WTC11 (cell line): ENCODE measurements around the gene NLRX1. TPM values are rescaled to one million over a fixed set of nuclear protein-coding genes. Genes with fewer than 3 reads are reported as not detected.
"Not testable (repeated sequence)": the region's sequence is repeated elsewhere in the genome, so short reads cannot be mapped to it uniquely, and the experiment has no call there.

Experiments
- ATAC-seq: fragments of 200-7000 bp; cut with Tn5 transposase; 2 replicates; pipeline ENCODE4 v1.10.0; 2021; ENCODE audit warnings: mild to moderate bottlenecking, moderate library complexity
- CTCF ChIA-PET: fragments of 300-600 bp; sonication (Branson Sonifier 250); formaldehyde crosslinking; loops from one replicate; lab custom pipeline; 2021; ENCODE audit warnings: antibody characterized with exemption; lab: Charles Lee
- POLR2A ChIA-PET: fragments of 350-600 bp; sonication (Branson Sonifier 250); formaldehyde crosslinking; loops from one replicate; lab custom pipeline; 2021; ENCODE audit warnings: antibody characterized with exemption; lab: Charles Lee
- DNase-seq: peaks from one replicate; pipeline ENCODE4 v3.0.0; 2021; ENCODE audit warnings: low spot score
- H3K27ac Mint-ChIP-seq: 2 replicates; pipeline ENCODE4 v1.8.0; 2021; ENCODE audit warnings: mixed read lengths
- H3K27me3 Mint-ChIP-seq: 2 replicates; pipeline ENCODE4 v1.8.0; 2021; ENCODE audit warnings: low read depth, mild to moderate bottlenecking, moderate library complexity, mixed read lengths
- H3K36me3 Mint-ChIP-seq: 2 replicates; pipeline ENCODE4 v1.8.0; 2021; ENCODE audit warnings: mixed read lengths
- H3K4me1 Mint-ChIP-seq: 2 replicates; pipeline ENCODE4 v1.8.0; 2022; ENCODE audit warnings: mixed read lengths
- H3K4me3 Mint-ChIP-seq: 2 replicates; pipeline ENCODE4 v1.8.0; 2021; ENCODE audit warnings: mild to moderate bottlenecking, moderate library complexity, mixed read lengths
- H3K9me3 Mint-ChIP-seq: 2 replicates; pipeline ENCODE4 v1.8.0; 2021; ENCODE audit warnings: mixed read lengths
- FOXP1 ChIP-seq: sonication (generic); formaldehyde crosslinking; IDR thresholded peaks from 2 replicates; pipeline ENCODE4 v1.8.0; 2022; ENCODE audit warnings: missing genetic modification reagents, mild to moderate bottlenecking, moderate library complexity, borderline replicate concordance
- GRHL2 ChIP-seq: fragments of 250-450 bp; sonication (Bioruptor Pico); IDR thresholded peaks from 2 replicates; pipeline ENCODE4 v1.8.0; 2022; ENCODE audit warnings: mild to moderate bottlenecking, moderate library complexity; ENCODE audit not compliant: insufficient replicate concordance, severe bottlenecking
- KAT7 ChIP-seq: sonication (generic); formaldehyde crosslinking; IDR thresholded peaks from 2 replicates; pipeline ENCODE4 v1.8.1; 2023; ENCODE audit warnings: missing genetic modification reagents, mild to moderate bottlenecking, borderline replicate concordance
- NFATC4 ChIP-seq: fragments of 250-450 bp; sonication (Bioruptor Pico); IDR thresholded peaks from 2 replicates; pipeline ENCODE4 v1.9.0; 2021; ENCODE audit warnings: mild to moderate bottlenecking
- NFE2L1 ChIP-seq: sonication (generic); formaldehyde crosslinking; IDR thresholded peaks from 2 replicates; pipeline ENCODE4 v1.8.1; 2023; ENCODE audit warnings: missing genetic modification reagents
- NR1H2 ChIP-seq: sonication (generic); formaldehyde crosslinking; IDR thresholded peaks from 2 replicates; pipeline ENCODE4 v1.9.0; 2021; ENCODE audit warnings: mild to moderate bottlenecking, moderate library complexity, missing genetic modification reagents
- OVOL2 ChIP-seq: fragments of 250-450 bp; sonication (Bioruptor Pico); IDR thresholded peaks from 2 replicates; pipeline ENCODE4 v1.9.0; 2021; ENCODE audit warnings: mild to moderate bottlenecking, borderline replicate concordance
- RELA ChIP-seq: sonication (generic); formaldehyde crosslinking; IDR thresholded peaks from 2 replicates; pipeline ENCODE4 v1.8.1; 2022; ENCODE audit warnings: missing genetic modification reagents, mild to moderate bottlenecking, borderline replicate concordance
- SMAD3 ChIP-seq: sonication (generic); formaldehyde crosslinking; IDR thresholded peaks from 2 replicates; pipeline ENCODE4 v1.8.0; 2022; ENCODE audit warnings: missing genetic modification reagents, mild to moderate bottlenecking, borderline replicate concordance
- SMAD4 ChIP-seq: sonication (generic); formaldehyde crosslinking; IDR thresholded peaks from 2 replicates; pipeline ENCODE4 v1.8.0; 2022; ENCODE audit warnings: mild to moderate bottlenecking, missing genetic modification reagents
- SOX15 ChIP-seq: fragments of 250-450 bp; sonication (Bioruptor Pico); IDR thresholded peaks from 2 replicates; pipeline ENCODE4 v1.9.0; 2021; ENCODE audit warnings: mild to moderate bottlenecking
- SP1 ChIP-seq: sonication (generic); formaldehyde crosslinking; conservative IDR thresholded peaks from 2 replicates; pipeline ENCODE4 v1.8.1; 2022; ENCODE audit warnings: missing genetic modification reagents
- TEAD4 ChIP-seq: sonication (generic); formaldehyde crosslinking; IDR thresholded peaks from 2 replicates; pipeline ENCODE4 v1.8.0; 2022; ENCODE audit warnings: mild to moderate bottlenecking, missing genetic modification reagents
- TP53 ChIP-seq: sonication (generic); formaldehyde crosslinking; IDR thresholded peaks from 2 replicates; pipeline ENCODE4 v1.8.1; 2023; ENCODE audit warnings: mild to moderate bottlenecking, missing genetic modification reagents
- ZNF232 ChIP-seq: sonication (generic); formaldehyde crosslinking; IDR thresholded peaks from 2 replicates; pipeline ENCODE4 v1.8.0; 2022; ENCODE audit warnings: mild to moderate bottlenecking, missing genetic modification reagents
- ZNF263 ChIP-seq: sonication (generic); formaldehyde crosslinking; IDR thresholded peaks from 2 replicates; pipeline ENCODE4 v1.8.1; 2022; ENCODE audit warnings: low read depth, mild to moderate bottlenecking, moderate library complexity, missing genetic modification reagents
- ZNF317 ChIP-seq: sonication (generic); formaldehyde crosslinking; IDR thresholded peaks from 2 replicates; pipeline ENCODE4 v1.8.1; 2023; ENCODE audit warnings: low read depth, mild to moderate bottlenecking, moderate library complexity, missing genetic modification reagents, borderline replicate concordance
- ZNF423 ChIP-seq: fragments of 250-450 bp; sonication (Bioruptor Pico); IDR thresholded peaks from 2 replicates; pipeline ENCODE4 v2.1.2; 2022; ENCODE audit warnings: mild to moderate bottlenecking, moderate library complexity
- total RNA-seq: library from RNA; stranded (reverse); gene quantifications from 3 replicates; pipeline ENCODE4 v1.2.3, GENCODE V29; 2021
- TF ChIP-seq, protein P1 (sequence below): sonication (generic); formaldehyde crosslinking; conservative IDR thresholded peaks from 2 replicates; pipeline ENCODE4 v1.8.1; 2022; ENCODE audit warnings: mild to moderate bottlenecking, missing genetic modification reagents
- TF ChIP-seq, protein P2 (sequence below): sonication (generic); formaldehyde crosslinking; IDR thresholded peaks from 2 replicates; pipeline ENCODE4 v1.8.1; 2023; ENCODE audit warnings: mild to moderate bottlenecking, moderate library complexity, missing genetic modification reagents
- TF ChIP-seq, protein P3 (sequence below): sonication (generic); formaldehyde crosslinking; IDR thresholded peaks from 2 replicates; pipeline ENCODE4 v1.8.0; 2022; ENCODE audit warnings: mild to moderate bottlenecking, missing genetic modification reagents
- TF ChIP-seq, protein P4 (sequence below): fragments of 250-450 bp; sonication (Bioruptor Pico); IDR thresholded peaks from 2 replicates; pipeline ENCODE4 v2.1.2; 2022; ENCODE audit warnings: mild to moderate bottlenecking, moderate library complexity
- TF ChIP-seq, protein P5 (sequence below): fragments of 250-450 bp; sonication (Bioruptor Pico); IDR thresholded peaks from 2 replicates; pipeline ENCODE4 v1.9.0; 2021; ENCODE audit warnings: mild to moderate bottlenecking

The NLRX1 gene
- total RNA-seq, 1 experiment from 2014 or later = 20.8 TPM

DNA sequence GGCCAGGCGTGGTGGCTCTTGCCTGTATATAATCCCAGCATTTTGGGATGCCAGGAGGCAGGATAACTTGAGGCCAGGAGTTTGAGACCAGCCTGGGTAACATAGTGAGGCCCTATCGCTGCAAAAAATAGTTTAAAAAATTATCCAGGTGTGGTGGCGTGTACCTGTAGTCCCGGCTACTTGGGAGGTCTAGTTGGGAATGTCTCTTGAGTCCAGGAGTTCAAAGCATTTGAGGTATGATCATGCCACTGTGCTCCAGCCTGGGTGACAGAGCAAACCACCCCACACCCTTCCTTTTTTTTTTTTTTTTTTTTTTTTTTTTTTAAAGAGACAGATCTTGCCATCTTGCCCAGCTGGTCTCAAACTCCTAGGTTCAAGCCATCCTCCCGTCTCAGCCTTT lies 54.4 kb downstream of the NLRX1 start (continued):
- TF ChIP-seq, protein P1, sequence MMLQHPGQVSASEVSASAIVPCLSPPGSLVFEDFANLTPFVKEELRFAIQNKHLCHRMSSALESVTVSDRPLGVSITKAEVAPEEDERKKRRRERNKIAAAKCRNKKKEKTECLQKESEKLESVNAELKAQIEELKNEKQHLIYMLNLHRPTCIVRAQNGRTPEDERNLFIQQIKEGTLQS (CRISPR knock-in tag) = no peak
- TF ChIP-seq NFE2L1 (CRISPR knock-in tag) (no peak), GRHL2 (no peak), ZNF317 (no peak)

DNA sequence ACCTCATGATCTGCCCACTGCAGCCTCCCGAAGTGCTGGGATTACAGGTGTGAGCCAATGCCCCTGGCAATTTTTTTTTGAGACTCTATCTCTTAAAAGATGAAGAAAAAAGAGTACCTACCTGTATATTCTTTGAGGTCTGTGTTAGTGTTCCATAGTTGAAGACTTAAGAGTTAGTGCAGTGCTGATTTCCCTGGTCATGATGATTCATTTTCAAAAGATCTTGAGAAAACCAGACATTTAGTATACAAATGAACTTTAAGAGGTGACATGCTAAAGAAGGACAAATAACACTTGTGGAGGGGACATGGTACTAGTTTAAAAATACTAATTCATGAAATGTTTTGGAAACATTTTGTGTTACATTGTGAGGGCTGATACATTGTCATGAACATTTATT lies 55.3 kb downstream of the NLRX1 start:
- no peak for DNase-seq
- TF ChIP-seq FOXP1 (CRISPR knock-in tag) (no peak), ZNF232 (no peak), NFATC4 (no peak), NR1H2 (CRISPR knock-in tag) (no peak), OVOL2 (CRISPR knock-in tag) (no peak)
- TF ChIP-seq, protein P2, sequence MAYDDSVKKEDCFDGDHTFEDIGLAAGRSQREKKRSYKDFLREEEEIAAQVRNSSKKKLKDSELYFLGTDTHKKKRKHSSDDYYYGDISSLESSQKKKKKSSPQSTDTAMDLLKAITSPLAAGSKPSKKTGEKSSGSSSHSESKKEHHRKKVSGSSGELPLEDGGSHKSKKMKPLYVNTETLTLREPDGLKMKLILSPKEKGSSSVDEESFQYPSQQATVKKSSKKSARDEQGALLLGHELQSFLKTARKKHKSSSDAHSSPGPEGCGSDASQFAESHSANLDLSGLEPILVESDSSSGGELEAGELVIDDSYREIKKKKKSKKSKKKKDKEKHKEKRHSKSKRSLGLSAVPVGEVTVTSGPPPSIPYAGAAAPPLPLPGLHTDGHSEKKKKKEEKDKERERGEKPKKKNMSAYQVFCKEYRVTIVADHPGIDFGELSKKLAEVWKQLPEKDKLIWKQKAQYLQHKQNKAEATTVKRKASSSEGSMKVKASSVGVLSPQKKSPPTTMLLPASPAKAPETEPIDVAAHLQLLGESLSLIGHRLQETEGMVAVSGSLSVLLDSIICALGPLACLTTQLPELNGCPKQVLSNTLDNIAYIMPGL = no peak
- H3K4me3 Mint-ChIP-seq = no peak overlapping the region
- no peak for ATAC-seq
- no peaks in the 10 kb centered on the region; the same call in 1 of the 2 replicates for H3K4me1 Mint-ChIP-seq
- peak overlapping the region; percentile 17; the same call in 1 of the 2 replicates for H3K27ac Mint-ChIP-seq
- H3K36me3 Mint-ChIP-seq = no peaks in the 10 kb centered on the region
- POLR2A ChIA-PET = no interaction called here
- no peaks in the 10 kb centered on the region for H3K9me3 Mint-ChIP-seq
- CTCF ChIA-PET = no interaction called here
- H3K27me3 Mint-ChIP-seq = no peaks in the 10 kb centered on the region

DNA sequence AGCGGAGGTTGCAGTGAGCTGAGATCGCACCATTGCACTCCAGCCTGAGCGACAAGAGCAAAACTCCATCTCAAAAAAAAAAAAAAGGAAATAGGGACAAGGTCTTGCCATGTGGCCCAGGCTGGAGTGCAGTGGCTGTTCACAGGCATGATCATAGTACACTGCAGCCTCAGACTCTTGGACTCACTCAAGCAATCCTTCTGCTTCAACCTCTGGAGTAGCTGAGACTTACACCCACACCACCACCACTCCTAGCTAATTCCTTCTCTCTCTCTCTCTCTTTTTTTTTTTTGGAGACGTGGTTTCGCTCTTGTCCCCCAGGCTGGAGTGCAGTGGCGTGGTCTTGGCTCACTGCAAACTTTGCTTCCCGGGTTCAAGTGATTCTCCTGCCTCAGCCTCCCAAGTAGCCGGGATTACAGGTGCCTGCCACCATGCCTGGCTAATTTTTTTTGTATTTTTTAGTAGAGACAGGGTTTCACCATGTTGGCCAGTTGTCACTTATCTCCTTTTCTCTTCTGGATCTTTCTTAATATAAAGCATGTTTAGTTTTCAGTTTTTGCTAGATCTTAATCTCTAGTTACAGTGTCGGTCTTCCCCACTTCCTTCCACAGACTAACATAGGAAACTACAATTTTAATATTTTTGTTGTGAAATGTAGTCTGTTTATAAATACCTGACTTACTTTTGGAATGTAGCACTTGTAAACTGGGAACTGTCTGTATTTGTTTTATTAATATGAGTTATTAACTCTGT lies 60.2 kb downstream of the NLRX1 start:
- ChIA-PET CTCF (interaction anchor here (0.6 to 0.9 kb wide), 2 partner anchors 14 to 23 kb away, joined by 4 to 5 read pairs; partner anchors contain the start of gene CBL), POLR2A (interaction anchor here (0.6 kb wide), 1 partner anchor 193 kb away, joined by 3 read pairs; no protein-coding TSS in a partner anchor)
- not testable (repeated sequence) for H3K9me3 Mint-ChIP-seq, H3K4me3 Mint-ChIP-seq, DNase-seq, H3K4me1 Mint-ChIP-seq, H3K27me3 Mint-ChIP-seq, ATAC-seq
- H3K36me3 Mint-ChIP-seq = peaks cover 12% of the 10 kb centered on the region
- peak overlapping the region; percentile 50 for H3K27ac Mint-ChIP-seq

DNA sequence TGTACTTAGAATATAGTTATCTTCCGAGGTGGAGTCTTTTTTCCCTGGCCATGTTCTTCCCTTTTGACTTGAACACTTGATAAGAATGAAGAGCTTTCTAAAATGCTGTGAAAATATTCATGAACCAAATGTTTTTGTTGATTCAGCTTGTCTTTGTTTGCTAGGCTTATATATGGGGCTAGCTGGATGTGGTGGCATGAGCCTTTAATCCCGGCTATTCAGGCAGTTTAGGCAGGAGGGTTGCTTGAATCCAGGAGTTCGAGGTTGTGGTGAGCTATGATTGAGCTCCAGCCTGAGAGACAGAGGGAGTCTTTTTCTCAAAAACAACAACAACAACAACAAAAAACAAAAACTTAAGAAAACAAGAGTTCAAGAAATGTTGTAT lies 60.8 kb downstream of the NLRX1 start:
- ChIA-PET POLR2A (no interaction called here), CTCF (interaction anchor here (0.9 to 1.3 kb wide), 2 partner anchors 23 to 78 kb away, joined by 3 to 5 read pairs; partner anchors contain the start of gene CBL)
- Mint-ChIP-seq H3K27ac (peak overlapping the region; percentile 50), H3K27me3 (no peaks in the 10 kb centered on the region), H3K36me3 (peaks cover 12% of the 10 kb centered on the region), H3K9me3 (no peaks in the 10 kb centered on the region), H3K4me3 (no peak overlapping the region), H3K4me1 (peaks cover 5% of the 10 kb centered on the region)
- no peak for DNase-seq
- no peak for ATAC-seq
- TF ChIP-seq SOX15 (no peak), NR1H2 (CRISPR knock-in tag) (no peak), ZNF423 (CRISPR knock-in tag) (no peak), SMAD4 (no peak), RELA (CRISPR knock-in tag) (no peak), ZNF263 (no peak), TP53 (CRISPR knock-in tag) (no peak), SMAD3 (CRISPR knock-in tag) (no peak), TEAD4 (no peak), SP1 (no peak), KAT7 (CRISPR knock-in tag) (no peak)
- TF ChIP-seq, protein P3, sequence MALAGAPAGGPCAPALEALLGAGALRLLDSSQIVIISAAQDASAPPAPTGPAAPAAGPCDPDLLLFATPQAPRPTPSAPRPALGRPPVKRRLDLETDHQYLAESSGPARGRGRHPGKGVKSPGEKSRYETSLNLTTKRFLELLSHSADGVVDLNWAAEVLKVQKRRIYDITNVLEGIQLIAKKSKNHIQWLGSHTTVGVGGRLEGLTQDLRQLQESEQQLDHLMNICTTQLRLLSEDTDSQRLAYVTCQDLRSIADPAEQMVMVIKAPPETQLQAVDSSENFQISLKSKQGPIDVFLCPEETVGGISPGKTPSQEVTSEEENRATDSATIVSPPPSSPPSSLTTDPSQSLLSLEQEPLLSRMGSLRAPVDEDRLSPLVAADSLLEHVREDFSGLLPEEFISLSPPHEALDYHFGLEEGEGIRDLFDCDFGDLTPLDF = no peak
- TF ChIP-seq, protein P4, sequence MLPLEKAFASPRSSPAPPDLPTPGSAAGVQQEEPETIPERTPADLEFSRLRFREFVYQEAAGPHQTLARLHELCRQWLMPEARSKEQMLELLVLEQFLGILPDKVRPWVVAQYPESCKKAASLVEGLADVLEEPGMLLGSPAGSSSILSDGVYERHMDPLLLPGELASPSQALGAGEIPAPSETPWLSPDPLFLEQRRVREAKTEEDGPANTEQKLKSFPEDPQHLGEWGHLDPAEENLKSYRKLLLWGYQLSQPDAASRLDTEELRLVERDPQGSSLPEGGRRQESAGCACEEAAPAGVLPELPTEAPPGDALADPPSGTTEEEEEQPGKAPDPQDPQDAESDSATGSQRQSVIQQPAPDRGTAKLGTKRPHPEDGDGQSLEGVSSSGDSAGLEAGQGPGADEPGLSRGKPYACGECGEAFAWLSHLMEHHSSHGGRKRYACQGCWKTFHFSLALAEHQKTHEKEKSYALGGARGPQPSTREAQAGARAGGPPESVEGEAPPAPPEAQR (CRISPR knock-in tag) = no peak
- TF ChIP-seq, protein P5, sequence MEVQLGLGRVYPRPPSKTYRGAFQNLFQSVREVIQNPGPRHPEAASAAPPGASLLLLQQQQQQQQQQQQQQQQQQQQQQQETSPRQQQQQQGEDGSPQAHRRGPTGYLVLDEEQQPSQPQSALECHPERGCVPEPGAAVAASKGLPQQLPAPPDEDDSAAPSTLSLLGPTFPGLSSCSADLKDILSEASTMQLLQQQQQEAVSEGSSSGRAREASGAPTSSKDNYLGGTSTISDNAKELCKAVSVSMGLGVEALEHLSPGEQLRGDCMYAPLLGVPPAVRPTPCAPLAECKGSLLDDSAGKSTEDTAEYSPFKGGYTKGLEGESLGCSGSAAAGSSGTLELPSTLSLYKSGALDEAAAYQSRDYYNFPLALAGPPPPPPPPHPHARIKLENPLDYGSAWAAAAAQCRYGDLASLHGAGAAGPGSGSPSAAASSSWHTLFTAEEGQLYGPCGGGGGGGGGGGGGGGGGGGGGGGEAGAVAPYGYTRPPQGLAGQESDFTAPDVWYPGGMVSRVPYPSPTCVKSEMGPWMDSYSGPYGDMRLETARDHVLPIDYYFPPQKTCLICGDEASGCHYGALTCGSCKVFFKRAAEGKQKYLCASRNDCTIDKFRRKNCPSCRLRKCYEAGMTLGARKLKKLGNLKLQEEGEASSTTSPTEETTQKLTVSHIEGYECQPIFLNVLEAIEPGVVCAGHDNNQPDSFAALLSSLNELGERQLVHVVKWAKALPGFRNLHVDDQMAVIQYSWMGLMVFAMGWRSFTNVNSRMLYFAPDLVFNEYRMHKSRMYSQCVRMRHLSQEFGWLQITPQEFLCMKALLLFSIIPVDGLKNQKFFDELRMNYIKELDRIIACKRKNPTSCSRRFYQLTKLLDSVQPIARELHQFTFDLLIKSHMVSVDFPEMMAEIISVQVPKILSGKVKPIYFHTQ (CRISPR knock-in tag) = no peak
